ENCODE data around the gene NSG1.

NSG1 gene

DNA sequence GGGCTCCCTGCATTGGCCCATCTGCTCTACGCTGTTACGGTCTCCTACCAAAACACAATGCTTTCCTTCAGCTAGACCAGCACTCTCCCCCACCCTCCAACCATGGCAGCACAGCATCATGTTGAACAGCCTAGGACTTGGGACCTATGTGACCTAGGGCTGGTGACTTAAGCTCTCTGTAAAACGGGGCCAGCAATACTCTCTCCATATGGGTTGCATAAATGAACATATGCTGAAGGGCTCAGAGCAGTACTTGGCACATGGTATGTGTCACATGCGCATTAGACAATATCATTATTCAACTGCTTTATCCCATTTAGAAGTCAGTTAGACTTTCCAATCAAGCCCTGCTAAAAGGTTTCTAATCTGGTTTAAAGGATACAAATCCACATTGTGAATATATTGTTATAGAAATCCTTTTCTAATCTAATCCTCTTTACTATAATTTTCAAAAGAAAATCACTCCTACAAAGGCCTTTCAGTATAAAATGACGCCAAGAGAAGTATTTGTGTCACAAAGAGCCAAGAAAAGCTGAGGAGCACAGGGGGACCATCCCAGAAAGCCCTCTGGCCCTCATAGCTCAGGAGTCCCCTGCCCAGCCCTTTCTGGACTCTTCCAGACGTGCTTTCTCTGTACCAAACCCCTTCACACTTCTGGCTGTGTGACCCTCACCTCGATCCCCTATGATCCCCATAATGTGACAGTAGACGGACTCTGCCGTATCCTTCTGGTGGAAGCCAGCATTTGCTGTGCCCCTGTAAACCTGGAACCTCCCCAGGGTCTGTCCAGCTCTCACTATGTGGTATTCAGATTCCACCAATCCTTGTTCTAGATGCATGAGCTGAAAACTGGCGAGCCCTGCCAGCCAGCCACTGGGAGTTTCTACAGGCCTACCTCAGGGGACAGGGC lies 42.3 kb downstream of the NSG1 start:
- no peak for DNase-seq (ENCODE audit: extremely low read depth in 1 of 2, low read depth in 1 of 2)

GRCh38 chr4:4430492-4431195 lies 43.7 kb downstream of the NSG1 start:
- DNase-seq (ENCODE audit: extremely low read depth in 1 of 2, low read depth in 1 of 2) = peak in 1 of 2 donors; percentile 25

DNA sequence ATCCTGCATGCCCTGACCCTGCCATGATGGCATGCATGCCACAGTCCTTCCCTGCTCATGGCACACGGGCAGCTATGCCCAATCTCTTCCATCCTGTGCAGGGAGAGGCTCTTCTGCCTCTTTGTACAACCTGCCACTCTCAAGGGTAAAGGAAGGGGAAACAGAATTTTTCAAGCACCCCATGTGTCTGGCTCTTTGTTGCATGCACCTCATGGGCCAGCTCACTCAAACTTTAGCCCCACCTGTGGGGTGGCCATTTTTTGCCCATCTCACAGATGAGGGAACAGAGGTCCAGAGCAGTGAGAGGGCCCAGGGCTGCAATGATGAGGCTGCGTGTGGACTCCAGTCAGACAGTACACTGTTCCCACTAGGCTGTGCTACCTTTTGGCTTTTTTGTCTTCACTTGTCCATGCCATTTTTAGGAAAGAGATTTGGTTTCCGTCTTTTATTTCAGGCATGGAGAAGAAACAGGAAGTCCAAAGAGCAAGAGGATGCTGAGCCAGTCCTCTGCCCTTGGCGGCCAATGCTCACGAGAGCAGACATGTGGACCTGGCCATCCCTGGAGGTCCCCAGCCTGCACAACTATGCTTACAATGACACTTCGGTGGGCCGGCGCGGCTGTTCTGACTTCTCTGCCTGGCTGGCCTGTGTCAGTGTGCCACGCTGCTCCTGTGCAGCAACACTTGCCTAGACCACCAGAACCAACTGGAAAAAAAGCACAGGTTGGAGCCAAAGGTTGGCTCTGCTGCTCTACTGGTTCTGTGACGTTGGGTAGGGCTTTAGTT lies 45.6 kb downstream of the NSG1 start:
- no peak for DNase-seq (ENCODE audit: extremely low read depth in 1 of 2, low read depth in 1 of 2)

DNA sequence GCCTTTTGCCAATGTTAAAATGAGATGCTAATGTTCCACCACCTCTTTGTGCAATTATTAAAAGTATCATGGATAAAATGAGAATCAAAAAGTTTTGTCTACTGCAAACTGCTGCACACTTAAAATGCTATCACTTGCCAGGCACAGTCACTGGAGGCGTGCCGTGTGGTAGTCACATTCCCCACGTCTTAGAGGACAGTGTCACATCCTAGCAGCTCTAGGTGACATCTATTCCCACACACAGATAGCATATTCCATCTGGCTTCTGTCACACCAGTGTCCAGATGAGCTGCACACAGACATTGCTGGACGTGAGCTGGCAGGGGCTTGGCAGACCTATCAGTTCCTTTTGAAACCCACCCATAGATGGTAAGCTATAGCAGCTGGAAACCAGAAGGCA lies 47.0 kb downstream of the NSG1 start:
- no peak for DNase-seq (ENCODE audit: extremely low read depth in 1 of 2, low read depth in 1 of 2)

GRCh38 chr4:4436244-4436823 lies 49.4 kb downstream of the NSG1 start:
- no peak for DNase-seq (ENCODE audit: extremely low read depth in 1 of 2, low read depth in 1 of 2)

- no peak for DNase-seq (ENCODE audit: extremely low read depth in 1 of 2, low read depth in 1 of 2)
These were observed 51.0 kb downstream of the NSG1 start for GRCh38 chr4:4437798-4438470.

DNA sequence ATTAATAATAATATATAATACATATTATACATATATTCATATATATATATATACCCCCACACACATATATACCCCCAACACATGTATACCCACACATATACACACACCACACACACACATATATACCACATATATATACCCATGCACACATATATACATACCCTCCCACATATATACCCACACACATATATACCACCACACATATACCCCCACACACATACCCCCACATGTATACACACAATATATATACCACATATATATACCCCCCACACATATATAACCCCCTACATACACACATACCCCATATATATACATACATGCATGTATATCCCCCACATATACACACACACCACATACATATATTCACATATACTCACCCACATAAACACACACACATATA lies 52.0 kb downstream of the NSG1 start:
- DNase-seq (ENCODE audit: extremely low read depth in 1 of 2, low read depth in 1 of 2) = no peak

- no peak for DNase-seq (ENCODE audit: extremely low read depth in 1 of 2, low read depth in 1 of 2)
These were observed 52.9 kb downstream of the NSG1 start for GRCh38 chr4:4439782-4440181.

- DNase-seq (ENCODE audit: extremely low read depth in 1 of 2, low read depth in 1 of 2) = no peak
These were observed 53.6 kb downstream of the NSG1 start for GRCh38 chr4:4440333-4441061.

DNA sequence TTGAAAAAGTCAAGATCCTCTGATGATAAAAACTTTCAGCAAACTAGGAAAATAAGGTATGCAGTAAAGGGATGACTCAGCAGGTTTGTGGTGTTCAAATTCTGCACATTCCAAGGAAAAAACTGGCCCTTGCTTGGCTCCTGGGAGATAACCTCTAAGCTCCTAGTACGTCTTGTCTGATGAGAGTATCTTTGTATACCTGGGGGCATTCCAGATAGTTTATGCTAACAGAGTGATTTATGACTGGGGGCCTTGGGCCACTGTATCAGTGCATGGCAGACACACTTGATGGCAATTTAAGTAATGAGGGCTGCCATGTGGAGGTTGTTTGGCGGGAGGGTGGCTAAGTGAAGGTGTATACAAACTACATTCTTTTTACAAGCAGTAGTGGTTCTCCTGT lies 56.9 kb downstream of the NSG1 start:
- no peak for DNase-seq (ENCODE audit: extremely low read depth in 1 of 2, low read depth in 1 of 2)

DNA sequence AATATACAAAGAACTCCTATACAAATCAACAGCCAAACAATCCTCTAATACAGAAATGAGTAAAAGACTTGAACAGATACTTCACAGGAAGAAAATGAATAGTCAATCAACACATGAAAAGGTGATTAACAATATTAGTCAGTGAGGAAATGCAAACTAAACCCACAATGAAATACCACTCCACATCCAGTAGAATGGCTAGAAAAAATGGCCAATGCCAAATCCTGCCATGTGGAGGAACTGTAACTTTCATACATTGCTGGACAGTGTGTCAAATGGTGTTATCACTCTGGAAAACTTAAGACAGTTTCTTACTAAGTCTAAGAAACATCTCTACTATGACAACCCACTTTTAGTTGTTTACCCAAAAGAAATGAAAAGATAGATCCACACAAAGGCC lies 59.5 kb downstream of the NSG1 start:
- no peak for DNase-seq (ENCODE audit: extremely low read depth in 1 of 2, low read depth in 1 of 2)

GRCh38 chr4:4455210-4455865 lies 68.4 kb downstream of the NSG1 start:
- DNase-seq (ENCODE audit: extremely low read depth in 1 of 2, low read depth in 1 of 2) = no peak

DNA sequence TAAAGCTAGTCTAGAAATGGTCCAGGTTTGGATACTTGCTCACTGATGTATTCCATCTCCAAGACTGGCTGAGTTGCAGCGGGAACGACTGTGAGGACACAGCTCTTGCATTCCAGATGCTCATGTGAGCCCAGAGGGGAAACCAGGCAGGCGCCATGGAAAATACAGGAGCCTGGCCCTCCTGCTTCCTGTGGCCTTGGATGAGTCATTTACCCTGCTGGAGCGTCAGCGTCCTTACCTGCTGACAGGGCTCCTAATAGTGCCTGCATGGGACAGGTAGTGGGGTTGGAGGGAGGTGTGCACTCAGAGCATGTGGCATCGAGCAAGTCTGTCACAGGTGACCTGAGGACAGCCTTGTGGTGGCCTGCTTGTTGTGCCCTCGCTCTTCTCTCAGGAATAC lies 69.4 kb downstream of the NSG1 start:
- no peak for DNase-seq (ENCODE audit: extremely low read depth in 1 of 2, low read depth in 1 of 2)

DNA sequence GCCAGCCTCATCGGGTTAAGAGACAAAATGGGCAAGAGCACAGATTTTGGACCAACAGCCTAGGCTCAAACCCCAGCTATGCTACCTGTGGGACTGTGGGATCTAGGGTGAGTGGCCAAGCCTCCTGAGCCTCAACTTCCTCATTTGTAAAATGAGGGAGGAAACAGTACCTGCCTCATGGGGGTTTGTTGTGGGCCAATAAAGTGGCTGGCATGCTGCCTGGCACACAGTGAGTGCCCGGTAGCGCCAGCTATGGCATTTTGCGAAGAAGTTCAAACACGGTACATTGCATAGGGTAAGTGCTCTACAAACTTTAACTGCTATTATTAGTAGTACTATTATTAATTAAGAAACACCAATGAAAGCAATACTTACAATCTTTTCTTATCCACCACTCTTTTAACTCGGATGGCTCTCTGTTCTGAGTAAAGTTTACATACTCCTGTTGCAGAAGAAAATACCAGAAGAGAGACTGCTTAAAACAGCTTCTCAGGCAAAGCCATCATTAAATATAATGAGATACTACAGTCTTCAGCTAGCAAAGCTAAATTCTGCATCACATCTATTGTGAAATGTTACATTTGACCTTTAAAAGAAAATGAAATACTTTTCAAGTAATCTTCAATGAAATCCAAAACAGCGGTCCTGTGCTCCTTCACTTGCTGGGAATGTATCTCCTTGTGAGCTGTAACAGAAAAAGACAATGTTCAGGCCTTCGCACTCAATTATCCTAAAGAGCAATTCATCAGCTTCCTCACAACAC lies 70.1 kb downstream of the NSG1 start:
- DNase-seq (ENCODE audit: extremely low read depth in 1 of 2, low read depth in 1 of 2) = no peak

GRCh38 chr4:4457803-4458553 lies 71.1 kb downstream of the NSG1 start:
- no peak for DNase-seq (ENCODE audit: extremely low read depth in 1 of 2, low read depth in 1 of 2)

DNA sequence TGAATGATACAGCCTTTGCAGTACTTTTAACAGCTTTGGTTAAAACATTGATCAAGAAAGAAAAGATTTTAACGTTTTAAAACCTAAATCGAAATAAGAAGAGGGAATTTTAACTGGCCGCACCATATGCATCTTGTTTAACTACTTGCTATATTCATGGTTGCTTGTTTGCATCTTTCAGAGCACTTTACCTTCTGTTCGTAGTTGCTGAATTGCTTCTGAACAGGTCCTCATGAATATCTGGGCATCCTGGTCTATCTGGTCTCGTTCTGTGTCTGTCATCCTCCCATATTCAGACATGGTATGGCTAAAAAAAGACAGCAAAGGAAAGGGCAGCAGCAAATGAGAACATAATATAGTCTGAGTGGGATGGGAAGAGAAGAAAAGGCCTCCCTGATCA lies 72.3 kb downstream of the NSG1 start:
- no peak for DNase-seq (ENCODE audit: extremely low read depth in 1 of 2, low read depth in 1 of 2)

- no peak for DNase-seq (ENCODE audit: extremely low read depth in 1 of 2, low read depth in 1 of 2)
These were observed 73.9 kb downstream of the NSG1 start for GRCh38 chr4:4460759-4461158.

GRCh38 chr4:4461178-4461577 lies 74.3 kb downstream of the NSG1 start:
- no peak for DNase-seq (ENCODE audit: extremely low read depth in 1 of 2, low read depth in 1 of 2)
